Kidney epithelial cell (primary cell): ENCODE results near the gene BNC2. TPM values are rescaled to one million over a fixed set of nuclear protein-coding genes. Genes with fewer than 3 reads are reported as not detected.

Experiments
- DNase-seq: peaks from one replicate; pipeline ENCODE4 v3.0.0-alpha.2; 2010; ENCODE audit warnings: low read depth
- H3K27me3 ChIP-seq: 2 replicates; pipeline ENCODE4 v1.6.0; 2011; ENCODE audit warnings: low read length; ENCODE audit not compliant: control insufficient read depth, insufficient read depth
- H3K36me3 ChIP-seq: 2 replicates; pipeline ENCODE4 v1.5.1; 2011; ENCODE audit warnings: low read length; ENCODE audit not compliant: control insufficient read depth, insufficient read depth
- H3K4me3 ChIP-seq: 2 replicates; pipeline ENCODE4 v1.5.1; 2011; ENCODE audit warnings: low read depth, mild to moderate bottlenecking, control low read depth, low read length
- total RNA-seq: library from RNA; depleted of rRNA; stranded (reverse); fragments of >200 nt; gene quantifications from 2 replicates; pipeline ENCODE4 v1.2.3, GENCODE V29; 2015
- TF ChIP-seq, protein P1 (sequence below): IDR thresholded peaks from 2 replicates; pipeline ENCODE4 v1.5.1; 2011; ENCODE audit warnings: mild to moderate bottlenecking, moderate library complexity, low read length, control low read depth, inconsistent platforms; ENCODE audit not compliant: insufficient read depth, poor library complexity, severe bottlenecking

The BNC2 gene
- total RNA-seq, 1 donor from 2014 or later, result 1.5 TPM

DNA sequence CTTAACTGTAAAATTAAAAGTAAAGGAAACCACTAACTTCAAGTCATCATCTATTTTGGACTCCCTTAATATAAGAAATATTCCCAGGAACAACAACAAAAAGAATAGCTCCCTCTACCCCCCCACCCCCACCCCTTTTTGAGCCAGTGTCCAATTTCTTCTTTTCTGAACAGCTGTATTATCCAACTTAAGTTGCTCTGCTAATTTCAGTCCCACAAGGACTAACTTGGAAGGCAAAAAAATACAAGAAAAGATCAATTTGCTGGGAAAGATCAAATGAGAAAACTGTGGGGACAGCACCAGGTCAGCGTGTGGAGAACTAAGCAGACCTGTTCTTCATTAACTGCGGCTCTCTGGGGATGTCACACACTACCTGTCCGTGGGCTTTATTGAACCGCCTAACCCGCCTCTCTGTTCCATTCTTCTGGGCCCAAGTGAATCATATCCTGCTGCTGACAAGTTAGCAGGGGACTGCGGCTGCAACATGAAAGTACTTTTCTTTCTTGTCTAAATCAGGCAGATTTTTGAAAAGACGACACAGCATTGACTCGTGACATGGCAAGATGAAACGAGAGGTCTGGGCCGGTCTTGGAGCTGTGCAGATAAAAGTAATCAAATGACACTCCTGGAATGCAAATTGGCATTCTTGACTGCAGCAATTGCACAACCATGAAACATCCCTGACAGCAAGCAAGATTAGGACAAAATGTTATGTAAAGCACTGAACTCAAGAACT, 2.7 kb downstream of the BNC2 start:
- H3K36me3 ChIP-seq, result no peaks in the 10 kb centered on the region
- TF ChIP-seq, protein P1, sequence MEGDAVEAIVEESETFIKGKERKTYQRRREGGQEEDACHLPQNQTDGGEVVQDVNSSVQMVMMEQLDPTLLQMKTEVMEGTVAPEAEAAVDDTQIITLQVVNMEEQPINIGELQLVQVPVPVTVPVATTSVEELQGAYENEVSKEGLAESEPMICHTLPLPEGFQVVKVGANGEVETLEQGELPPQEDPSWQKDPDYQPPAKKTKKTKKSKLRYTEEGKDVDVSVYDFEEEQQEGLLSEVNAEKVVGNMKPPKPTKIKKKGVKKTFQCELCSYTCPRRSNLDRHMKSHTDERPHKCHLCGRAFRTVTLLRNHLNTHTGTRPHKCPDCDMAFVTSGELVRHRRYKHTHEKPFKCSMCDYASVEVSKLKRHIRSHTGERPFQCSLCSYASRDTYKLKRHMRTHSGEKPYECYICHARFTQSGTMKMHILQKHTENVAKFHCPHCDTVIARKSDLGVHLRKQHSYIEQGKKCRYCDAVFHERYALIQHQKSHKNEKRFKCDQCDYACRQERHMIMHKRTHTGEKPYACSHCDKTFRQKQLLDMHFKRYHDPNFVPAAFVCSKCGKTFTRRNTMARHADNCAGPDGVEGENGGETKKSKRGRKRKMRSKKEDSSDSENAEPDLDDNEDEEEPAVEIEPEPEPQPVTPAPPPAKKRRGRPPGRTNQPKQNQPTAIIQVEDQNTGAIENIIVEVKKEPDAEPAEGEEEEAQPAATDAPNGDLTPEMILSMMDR, result no peak
- H3K4me3 ChIP-seq, result peak overlapping the region; percentile 6
- no peaks in the 10 kb centered on the region for H3K27me3 ChIP-seq
- DNase-seq, result no peak

DNA sequence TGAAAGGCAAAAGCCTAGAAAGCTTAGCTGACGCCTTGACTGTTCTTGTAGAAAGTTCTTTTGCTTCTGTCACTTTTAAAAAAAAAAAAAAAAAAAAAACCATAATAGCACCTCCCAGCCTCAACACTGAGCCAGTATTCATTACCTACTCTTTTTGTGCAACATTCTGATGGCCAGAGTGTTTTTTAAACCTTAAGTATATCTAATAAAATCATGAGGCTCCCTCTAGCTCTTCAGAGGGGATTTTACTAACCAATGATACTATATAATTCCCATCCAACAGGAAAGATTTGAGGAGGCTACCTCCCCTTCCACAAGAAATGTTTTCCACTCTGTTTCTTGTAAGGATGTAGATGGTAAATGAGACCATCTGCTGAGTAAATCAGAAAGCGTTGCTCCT, 3.9 kb downstream of the BNC2 start:
- DNase-seq, result no peak
- Histone ChIP-seq H3K27me3 (no peaks in the 10 kb centered on the region), H3K36me3 (no peaks in the 10 kb centered on the region), H3K4me3 (no peak overlapping the region)
- TF ChIP-seq, protein P1, result no peak

DNA sequence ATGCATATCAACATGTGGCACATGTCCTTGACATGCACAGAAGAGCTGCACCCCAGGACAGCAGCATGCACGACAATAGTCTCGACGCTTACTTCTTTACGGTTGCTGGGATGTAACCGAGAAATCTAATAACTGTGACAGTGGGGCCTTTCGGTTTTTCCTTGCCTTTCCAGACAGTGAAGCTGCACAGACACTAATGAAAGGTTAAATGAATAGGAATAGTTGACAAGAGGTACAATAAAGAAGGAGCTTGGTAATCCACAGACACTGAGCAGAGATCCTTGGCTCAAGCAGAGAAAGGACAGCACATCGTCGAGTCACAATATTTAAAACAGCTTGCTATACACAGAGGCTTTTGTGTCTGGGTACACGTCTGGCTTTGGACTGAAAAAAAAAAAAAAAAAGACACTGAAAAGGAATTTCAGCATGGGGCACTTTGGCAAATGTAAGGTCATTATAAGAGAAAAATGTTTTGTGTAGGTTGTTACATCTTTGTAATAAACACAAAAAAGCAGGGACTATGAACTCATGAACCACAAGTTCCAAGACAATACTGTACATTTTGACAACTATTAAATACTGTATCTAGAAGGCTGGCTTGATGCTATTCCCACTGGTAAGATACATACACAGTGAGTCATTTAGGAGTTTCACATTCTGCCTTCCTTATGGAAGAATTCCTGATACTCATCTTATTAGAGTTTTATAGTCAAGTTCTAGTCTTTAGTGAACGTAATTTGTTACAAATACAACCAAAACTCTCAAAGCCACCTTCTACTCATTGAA, 5.6 kb downstream of the BNC2 start:
- Histone ChIP-seq H3K36me3 (no peaks in the 10 kb centered on the region), H3K4me3 (no peak overlapping the region), H3K27me3 (no peaks in the 10 kb centered on the region)
- DNase-seq, result no peak
- TF ChIP-seq, protein P1, result no peak

DNA sequence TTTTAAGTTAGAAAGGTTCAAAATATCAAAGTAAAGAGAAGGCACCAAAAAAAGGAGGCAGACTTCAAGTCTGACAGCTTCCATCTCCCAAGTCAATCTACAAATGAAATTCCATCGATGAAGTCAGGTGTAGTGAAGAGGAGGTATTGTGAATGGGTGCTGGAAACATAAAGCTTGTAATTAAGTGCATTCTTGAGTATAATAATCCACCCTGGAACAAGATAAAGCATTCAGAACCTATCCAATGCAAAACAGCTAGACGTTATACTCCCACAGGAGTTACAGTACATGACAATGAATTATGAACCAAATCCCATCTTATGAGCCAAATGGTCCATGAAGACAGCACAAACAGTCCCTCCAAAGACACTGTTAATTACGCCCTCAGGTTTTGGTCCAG, 22.3 kb downstream of the BNC2 start:
- TF ChIP-seq, protein P1, result no peak
- H3K27me3 ChIP-seq, result no peaks in the 10 kb centered on the region
- no peak overlapping the region for H3K4me3 ChIP-seq
- no peak for DNase-seq
- no peaks in the 10 kb centered on the region for H3K36me3 ChIP-seq

DNA sequence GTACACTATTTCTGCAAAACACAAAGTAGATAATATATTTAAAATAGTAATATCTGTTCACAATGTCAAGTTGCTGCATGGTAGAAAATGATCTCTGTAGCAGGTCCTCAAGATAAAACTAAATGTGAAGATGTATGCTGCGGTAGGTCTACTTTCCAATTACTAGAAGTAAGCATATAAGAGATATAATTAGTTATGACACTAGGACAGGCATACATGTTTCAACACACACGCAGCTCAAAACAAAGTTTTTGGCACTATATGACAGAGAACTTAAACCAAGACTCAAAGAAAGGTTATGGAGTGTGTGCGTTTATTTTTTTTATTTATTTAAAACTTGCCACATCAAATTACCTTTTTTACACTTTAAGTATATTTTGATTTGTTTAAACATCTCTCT, 23.5 kb downstream of the BNC2 start:
- H3K27me3 ChIP-seq, result no peaks in the 10 kb centered on the region
- DNase-seq, result no peak
- TF ChIP-seq, protein P1, result no peak
- no peak overlapping the region for H3K4me3 ChIP-seq
- no peaks in the 10 kb centered on the region for H3K36me3 ChIP-seq
